ENCODE results near the gene IMPDH1. TPM values are rescaled to one million over a fixed set of nuclear protein-coding genes. Genes with fewer than 3 reads are reported as not detected.

Gene IMPDH1
- total RNA-seq, 1 donor from 2014 or later, result 121 TPM

Other genes starting within 250 kb of the IMPDH1 start
- gene LEP, start 168.7 kb downstream of the IMPDH1 start, total RNA-seq, result not detected in 2 replicates
- 18.9 and 24.1 TPM in 2 replicates for gene RBM28, start 66.1 kb downstream of the IMPDH1 start, total RNA-seq
- 0.35 TPM in 1 of 2 replicates, not detected in the other for gene PRRT4, start 48.3 kb downstream of the IMPDH1 start, total RNA-seq
- gene HILPDA, start 45.9 kb upstream of the IMPDH1 start, total RNA-seq, result 11.6 and 16.6 TPM in 2 replicates
- 21.0 and 21.8 TPM in 2 replicates for gene METTL2B, start 66.8 kb upstream of the IMPDH1 start, total RNA-seq

All from glomerular endothelial cell (primary cell).